COLO829 (cell line): ENCODE data around the gene CD96.
"Not testable (repeated sequence)": the region's sequence is repeated elsewhere in the genome, so short reads cannot be mapped to it uniquely, and the experiment has no call there.

Experiments used
- DNase-seq: peaks from one replicate; pipeline ENCODE4 v3.0.0; 2012; ENCODE audit warnings: low spot score

The CD96 gene, protein sequence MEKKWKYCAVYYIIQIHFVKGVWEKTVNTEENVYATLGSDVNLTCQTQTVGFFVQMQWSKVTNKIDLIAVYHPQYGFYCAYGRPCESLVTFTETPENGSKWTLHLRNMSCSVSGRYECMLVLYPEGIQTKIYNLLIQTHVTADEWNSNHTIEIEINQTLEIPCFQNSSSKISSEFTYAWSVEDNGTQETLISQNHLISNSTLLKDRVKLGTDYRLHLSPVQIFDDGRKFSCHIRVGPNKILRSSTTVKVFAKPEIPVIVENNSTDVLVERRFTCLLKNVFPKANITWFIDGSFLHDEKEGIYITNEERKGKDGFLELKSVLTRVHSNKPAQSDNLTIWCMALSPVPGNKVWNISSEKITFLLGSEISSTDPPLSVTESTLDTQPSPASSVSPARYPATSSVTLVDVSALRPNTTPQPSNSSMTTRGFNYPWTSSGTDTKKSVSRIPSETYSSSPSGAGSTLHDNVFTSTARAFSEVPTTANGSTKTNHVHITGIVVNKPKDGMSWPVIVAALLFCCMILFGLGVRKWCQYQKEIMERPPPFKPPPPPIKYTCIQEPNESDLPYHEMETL

DNA sequence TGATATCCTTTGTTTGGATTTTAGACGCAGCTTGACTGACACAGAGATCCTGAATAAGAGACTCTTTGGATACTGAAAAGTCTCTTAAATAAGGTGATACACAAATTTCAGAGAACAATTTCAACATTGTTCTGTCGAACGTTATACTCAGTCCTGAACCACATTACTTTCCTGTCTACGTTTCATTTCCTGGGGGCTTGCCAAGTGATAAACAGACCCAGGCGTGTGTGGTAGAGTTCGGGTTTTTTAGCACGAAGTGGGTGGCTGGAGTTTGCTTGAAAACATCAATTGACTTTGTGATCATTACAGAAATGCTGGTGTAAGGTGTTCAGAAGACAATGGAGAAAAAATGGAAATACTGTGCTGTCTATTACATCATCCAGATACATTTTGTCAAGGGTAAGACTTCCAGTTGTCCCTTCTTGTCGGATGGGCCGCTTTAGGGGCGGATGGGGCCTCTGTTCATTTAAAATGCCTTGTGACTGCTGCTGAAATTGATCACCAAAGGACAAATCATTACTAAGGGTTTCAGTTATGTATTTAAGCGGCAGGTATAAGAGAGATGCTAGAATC, at the start of gene CD96:
CD96 (plus strand) TSS at position 287 of the 573 bp plus-strand sequence; CDS start at position 339, 52 bp downstream.
- peak; percentile 96 for DNase-seq

DNA sequence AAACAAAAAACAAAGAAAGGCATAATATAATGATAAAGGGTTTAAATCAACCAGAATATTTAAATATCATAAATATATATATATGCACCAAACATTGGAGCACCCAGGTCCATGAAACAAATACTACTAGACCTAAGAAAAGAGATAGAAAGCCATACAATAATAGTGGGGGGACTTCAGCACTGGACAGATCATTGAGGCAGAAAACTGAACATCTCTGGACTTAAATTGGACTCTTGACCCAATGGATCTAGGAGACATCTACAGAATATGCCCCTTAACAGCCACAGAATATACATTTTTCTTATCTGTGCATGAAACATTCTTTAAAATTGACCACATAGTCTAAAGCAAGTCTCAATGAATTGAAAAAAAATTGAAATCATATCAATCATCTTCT, 48.7 kb upstream of the CD96 start:
- DNase-seq = no peak

DNA sequence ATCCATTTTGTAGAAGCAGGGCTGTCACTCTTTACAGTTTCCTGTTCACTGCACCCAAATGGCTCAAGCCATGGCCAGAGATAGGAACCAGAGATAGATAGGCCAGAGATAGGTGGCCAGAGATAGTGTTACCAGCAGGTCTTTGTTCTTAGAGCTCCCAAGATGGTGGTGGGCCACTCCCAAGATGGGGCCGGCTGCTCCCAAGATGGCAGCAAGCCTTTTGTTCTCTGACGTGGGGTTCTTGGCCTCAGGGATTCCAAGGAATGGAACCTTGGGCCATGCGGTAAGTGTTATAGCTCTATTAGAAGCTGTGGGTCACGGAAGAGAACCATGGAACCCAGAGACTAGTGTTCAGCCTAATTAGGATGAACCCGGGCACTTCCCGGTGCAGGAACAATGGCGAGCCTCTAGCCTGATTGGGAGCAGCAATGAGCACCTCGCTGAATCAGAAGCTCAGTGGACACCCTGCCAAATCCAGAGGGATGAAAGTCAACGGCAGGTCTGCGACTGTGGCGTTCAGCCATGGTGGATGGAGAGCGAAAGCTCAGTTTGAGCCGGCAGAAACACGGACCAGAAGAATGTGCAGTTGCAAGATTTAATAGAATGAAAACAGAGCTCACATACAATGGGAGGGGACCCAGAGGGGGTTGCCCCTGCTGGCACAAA, 45.0 kb upstream of the CD96 start:
- DNase-seq = no peak

DNA sequence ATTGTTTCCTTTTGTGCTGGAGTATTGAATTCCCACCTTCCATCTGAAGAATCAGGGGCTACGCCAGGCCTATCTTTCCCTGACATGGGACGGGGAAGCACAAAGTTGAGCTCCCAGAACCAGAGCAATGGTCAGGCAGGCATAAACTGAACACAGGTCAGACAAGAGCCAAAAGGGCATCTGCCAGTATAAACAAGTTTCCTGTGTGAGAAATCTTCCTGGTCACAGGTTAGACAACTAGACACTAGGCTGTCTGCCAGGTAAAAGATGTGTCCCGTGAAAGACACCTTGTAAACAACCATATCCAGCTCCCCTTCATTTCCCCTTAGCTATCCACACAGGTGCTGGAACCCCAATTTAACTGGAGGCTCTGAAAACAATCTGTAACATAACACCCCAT, 44.0 kb upstream of the CD96 start:
- no peak for DNase-seq

DNA sequence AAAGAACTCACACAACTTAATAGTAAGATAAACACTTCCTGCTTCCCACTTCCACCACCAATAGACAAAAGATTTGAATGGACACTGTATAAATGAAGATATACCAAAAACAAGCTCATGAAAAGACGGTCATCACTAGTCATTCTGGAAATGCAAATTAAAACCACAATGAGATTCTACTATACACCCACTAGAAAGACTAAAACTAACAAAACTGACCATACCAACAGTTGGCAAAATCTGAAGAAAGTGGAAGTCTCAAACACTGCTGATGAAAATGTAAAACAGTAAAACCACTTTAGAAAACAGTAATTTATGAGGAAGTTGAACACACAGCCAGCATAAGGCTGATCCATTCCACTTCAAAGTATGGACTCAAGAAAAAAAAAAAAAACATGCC, 35.6 kb upstream of the CD96 start:
- no peak for DNase-seq

DNA sequence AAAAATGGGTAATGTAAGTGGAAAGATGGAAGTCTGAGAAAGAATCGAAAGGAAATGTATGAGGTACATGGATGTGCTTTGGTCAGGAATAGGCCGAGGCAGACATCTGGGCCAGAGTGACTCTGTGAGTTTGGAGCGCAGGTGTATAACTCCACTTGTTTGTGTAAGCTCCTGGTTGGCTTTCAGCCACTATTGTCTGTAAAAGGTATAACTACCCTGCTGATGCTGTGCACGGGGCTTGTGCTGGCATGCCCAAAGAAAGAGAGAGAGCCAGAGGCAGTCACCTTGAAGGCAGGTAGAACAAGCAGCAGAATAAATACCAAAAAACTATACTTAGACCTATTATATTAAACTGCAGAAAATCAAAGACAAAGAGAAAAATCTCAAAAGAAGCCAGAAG, 32.7 kb upstream of the CD96 start:
- no peak for DNase-seq

DNA sequence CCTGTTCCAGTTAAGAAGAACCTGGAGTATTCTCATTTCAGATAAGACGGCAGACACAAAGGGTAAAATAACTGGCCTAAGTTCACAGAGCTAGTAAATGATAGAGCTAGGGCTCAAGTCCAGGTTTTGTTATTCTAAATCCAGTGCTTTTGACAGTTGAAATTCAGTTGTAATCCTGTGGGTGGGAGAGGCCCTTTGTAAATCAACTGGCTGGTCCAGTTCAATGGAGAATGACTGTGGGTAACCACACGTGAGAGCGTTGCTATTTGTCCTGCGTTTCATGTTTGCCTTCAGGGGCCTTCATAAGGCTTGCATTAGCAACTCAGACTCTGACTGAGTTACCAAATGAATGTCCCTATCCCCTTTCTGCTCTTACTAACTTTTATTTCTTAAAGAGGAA, 24.2 kb upstream of the CD96 start:
- DNase-seq = no peak

DNA sequence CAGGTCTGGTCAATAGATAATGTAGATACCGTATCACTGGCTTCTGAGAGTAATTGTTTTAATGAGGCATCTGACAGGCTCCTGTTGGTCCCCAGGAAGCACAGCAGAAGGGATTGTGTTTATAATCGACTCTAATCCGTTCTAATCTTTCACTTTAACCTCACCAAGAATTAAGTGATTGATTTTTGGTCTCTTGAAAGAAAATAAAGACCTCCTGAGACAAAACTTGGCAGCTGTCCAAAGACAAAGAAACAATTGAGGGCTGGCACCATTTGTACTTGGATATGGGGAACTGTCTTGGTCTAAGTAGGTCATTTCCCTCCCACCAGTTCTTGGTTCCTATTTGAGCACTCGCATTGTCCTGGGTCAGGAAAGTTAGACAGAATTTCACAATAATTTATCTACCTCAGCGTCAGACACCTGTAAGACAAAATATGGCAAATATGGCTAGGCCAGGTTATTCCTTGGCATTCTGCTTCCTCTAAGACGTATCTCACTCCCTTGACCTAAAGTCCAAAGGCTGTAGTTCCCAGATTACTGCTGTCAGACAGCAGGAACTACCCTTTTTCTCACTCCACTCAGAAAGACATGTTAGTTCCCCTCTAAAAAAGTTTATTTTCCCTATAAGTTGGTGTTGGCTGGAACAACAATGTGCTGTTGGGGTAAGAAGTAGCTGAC, 22.7 kb upstream of the CD96 start:
- DNase-seq = no peak

DNA sequence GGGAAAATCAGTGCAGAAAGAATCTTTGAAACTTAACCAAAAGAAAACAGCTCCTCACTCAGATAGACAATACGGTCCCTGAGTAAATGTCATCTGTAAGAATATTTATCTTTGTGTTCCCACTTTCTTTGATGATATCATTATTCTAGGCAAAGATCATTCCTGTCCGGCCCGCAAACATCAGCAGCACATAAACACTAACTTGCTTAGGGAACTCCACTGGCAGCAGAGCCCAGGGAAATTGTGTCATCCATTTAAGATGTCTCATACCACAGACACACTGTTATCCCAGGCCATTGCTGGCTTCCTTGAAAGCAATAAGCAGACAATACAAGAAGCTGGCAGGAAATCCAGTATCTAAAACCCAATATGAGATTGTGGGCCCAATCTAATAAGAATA, 20.1 kb upstream of the CD96 start:
- DNase-seq = no peak

DNA sequence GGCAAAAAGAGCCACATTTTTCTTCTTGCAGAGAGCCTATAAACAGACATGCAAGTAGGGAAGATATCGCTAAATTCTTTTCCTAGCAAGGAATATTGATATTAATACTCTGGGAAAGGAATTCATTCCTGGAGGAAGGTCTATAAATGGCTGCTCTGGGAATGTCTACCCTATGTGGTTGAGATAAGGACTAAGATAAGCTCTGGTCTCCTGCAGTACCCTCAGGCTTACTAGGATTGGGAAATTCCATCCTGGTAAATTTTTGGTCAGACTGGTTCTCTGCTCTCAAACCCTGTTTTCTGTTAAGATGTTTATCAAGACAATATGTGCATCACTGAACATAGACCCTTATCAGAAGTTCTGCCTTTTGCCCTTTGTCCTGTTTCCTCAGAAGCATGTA, 17.5 kb upstream of the CD96 start:
- not testable (repeated sequence) for DNase-seq

DNA sequence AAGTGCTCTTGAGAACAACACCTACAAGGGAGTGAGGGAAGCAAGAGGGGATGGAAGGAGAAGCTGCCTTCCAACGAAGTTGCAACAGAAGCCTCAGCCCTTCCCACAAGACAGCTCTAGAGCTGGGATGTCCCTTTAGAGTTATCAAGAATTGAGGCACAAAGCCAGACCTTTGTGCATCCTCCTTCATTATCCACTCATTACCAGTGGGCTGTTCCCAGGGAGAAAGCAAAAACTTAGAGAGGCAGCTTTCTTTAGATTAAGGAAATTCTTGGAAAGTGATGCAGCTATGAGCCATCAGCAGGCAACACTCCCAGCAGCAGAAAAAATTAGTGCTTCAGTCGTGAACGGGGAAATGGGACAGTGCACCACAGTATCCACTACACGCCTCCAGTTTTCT, 10.6 kb upstream of the CD96 start:
- DNase-seq = no peak

DNA sequence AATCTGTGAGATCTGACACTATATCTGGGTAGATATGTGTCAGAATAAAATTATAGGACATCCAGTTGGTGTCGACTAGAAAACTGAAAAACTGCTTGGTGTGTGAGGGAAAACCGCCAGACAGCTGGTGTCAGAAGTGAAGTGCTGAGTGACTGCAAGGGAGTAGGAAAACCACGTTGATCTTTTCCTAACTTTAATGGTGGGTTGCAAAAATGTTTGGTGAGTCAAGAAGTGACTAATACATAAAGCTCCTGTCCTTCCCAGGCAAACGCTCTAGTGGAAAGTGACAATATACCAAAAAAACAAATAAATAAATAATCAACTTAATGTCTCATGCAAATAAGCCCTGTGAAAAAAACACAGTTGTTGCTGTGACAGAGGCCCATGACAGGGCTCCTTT, 7.3 kb upstream of the CD96 start:
- DNase-seq = no peak

DNA sequence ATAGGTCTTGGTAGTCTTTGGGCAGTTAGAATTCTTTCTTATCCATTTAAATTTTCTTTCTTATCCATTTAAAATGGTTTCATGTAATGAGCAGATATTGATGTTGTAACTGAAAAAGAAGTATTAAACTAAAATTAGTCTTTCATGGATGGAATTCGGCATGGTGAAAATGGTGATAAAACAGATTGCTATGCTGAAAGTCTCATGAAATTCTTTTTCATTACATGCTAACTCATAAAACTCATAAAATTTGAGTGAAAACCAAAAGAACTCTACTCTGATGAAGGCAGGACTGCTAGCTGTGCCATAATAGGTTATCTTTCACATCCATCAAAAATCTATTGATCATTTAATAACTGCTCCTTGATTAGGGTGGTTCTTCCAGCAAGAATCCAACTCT, 3.9 kb upstream of the CD96 start:
- no peak for DNase-seq

DNA sequence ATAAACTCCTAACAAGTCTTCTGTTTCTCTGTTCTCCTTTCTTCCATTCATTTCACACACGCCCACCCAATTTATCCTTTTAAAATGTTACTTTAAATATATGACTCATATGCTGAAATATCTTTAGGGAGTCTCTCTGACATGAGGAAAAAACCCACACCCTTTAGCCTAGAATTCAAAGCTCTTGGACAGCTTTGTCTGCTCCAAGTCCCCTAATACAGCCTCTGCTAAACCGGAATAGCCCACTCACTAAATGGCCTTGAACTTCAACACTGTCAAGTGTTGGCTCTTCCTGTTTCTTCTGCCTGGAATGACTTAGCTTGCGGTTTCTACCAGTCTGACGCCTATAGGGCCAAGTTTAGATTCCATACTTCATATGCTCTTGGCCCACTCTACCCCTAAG, 3.3 kb upstream of the CD96 start:
- peak; percentile 28 for DNase-seq

DNA sequence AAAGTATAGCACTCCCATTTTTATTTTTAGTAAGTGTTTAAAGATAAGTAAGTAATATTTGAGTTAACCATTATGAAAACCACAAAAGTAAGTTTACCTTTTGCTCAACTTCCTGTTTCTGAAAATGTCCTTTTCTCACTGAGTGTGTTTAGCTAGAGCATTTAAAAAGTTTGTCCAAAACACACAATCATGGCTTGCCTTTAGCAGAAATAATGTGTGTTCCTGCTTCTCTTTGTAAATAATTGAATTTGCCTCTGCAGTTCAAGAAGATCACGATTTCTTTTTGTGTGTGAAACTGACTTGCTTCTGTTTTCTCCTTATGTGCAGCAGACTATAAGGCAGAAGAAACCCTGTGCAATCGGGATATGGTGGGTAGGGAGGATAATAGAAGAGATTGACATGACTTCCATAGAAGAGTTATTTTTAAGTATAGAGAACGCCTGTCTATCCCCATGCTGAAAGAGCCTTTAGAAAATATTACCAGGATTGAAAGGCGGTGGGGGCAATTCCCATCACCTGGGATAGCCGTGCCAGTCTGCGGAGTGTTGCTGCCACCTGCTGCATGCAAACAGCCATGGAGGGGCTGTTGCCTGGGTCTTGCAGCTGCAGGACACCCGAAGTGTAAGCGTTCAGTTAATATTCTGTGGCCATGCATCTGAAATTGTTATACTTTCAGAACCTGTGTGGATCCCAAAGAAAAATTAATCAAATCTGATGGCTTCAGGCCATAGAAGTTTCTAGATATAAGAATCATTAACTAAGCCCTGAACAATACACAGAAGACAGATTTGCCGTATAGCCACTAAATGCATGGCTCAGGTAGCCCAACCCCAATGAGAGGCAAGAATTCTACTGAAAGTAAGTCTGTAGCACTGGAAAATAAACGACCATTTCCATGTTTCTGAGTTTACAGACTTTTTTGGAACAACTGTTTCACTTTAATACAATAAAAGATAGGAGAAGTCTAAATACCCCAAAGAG, 2.4 kb upstream of the CD96 start:
- peak; percentile 75 for DNase-seq

DNA sequence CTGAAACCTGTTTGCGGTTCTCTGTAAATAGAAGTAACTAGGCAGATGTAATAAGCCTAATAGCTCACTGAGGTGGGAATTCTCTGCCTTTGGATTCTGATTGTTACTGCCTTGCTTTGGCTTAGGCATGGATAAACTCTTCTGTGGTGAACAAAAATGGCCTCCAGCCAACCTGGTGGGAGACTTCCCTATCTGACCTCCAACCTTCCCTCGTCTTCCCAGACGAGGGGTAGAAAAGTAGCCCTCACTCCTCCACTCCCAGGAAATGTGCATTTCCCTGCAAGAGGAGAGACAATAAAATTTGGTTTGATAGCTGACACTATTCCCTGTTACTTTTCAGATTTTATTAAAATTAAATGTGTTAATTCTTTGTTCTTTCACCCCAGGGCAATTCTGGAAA, 606 bp upstream of the CD96 start:
- peak; percentile 52 for DNase-seq

DNA sequence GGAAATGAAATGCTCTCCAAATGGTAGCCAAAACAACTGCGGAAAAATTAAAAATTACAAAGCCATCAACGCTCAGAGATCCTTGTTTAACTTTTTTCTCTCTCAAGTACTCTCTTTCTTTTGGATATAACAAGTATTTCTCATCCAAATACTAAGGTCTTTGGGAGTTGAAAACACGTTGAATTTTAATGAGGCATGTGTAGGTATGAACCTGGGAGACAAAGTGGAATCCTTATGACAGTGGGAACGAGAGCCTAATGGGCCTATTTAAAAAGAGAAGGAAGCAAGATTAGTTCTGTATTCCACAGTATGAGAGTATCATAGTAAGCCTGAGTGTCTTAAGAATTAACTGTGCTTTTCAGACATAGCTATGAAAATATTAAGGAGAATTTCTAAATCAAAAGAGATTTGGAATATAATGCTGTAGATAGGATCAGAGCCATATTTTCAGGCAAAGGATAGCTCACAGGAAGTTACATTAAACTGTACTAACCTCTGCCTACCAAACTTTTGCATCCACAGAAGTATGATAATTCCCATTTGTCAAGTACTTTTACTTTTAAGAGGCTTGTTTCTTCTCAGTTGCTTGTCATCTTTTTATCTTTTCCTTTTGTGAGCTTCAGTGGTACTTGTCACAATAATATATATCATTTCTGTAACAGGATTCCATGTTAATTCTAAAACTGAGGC, 759 bp downstream of the CD96 start:
- no peak for DNase-seq

DNA sequence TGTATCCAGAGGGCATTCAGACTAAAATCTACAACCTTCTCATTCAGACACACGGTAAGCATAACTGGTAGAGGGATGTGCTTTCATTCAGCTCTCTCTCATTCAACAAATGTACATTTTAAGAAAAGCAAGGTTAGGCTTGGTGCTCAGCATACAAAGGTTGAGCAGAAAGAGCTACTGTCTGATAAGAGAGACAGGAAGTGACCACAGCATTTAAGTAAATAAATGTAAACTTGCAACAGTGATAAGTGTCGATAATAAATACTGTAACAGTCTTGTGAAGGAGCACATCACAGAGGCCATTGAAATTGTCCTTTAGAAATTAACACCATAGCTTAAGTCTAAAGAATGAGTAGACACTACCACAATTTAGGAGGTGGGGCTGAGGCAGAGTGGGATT, 3.4 kb downstream of the CD96 start:
- DNase-seq = no peak

DNA sequence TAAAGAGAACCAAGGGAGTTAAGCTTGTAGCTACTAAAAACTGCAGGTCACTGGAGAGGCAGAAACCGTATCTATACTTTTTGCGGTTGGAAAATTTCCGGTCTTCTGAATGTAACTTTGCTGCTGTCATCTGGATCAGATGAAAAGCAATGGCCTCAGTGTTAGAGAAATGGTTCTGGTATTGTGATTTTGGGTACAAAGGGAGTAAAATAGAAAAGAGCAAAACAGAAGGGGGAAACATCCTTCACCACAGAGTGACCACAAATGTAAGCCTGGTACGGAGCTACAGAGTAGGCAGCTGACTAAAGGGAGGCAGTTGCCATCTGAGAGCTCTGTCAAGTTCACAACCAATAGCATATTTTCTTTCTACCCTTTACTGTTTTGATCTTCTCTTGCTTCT, 5.6 kb downstream of the CD96 start:
- no peak for DNase-seq

DNA sequence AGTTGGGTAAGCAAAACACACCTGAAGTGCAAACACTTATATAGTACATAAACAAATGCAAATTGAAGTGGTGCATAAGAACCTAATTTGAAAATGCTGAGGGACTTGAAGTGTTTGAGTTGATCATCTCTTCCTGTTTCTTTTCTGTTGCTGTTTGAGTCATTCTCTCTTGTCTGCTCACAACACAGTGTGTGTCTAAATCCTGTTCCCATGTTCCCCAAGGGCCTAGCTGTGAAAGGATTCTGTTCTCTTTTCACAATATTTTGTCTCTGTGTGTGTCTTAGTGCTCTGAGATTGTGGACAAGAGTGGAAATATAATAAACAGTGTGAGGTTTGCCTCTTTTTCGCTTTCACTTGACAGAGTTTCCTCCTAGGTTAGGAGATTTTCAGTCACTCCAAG, 6.1 kb downstream of the CD96 start:
- peak; percentile 38 for DNase-seq

DNA sequence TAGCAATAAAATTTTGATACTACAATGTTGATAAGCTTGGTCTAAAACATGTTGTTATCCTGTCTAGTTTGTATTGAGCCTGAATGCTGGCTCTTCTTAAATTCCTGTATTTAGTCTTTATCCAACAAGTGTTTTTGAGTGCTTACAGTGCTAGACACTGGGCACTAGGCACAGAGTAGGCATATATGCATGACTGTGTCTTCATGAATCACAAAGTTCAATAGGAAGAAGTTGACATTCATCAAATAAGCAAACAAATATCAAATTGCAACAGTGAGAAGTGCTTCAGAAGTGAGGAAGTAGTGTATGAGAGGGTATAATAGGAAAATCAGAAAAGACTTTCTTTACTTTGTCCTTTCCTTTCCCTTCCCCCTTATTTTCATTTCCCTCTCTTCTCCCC, 6.8 kb downstream of the CD96 start:
- no peak for DNase-seq
